Measurements from ENCODE around the gene LDB3.

The LDB3 gene

GRCh38 chr10:86769991-86770390 lies 101.7 kb downstream of the LDB3 start:
- no peak for DNase-seq

GRCh38 chr10:86770412-86770960 lies 102.2 kb downstream of the LDB3 start:
- DNase-seq, result no peak

- DNase-seq, result no peak
Measured at GRCh38 chr10:86773498-86773897, 105.2 kb downstream of the LDB3 start.

- no peak for DNase-seq
Measured at GRCh38 chr10:86775056-86775869, 107.0 kb downstream of the LDB3 start.

- no peak for DNase-seq
Measured at GRCh38 chr10:86775870-86776180, 107.5 kb downstream of the LDB3 start.

- DNase-seq, result no peak
Measured at GRCh38 chr10:86779220-86780017, 111.1 kb downstream of the LDB3 start.

- DNase-seq, result no peak
Measured at GRCh38 chr10:86782701-86783418, 114.5 kb downstream of the LDB3 start.

- DNase-seq, result no peak
Measured at GRCh38 chr10:86785037-86785436, 116.7 kb downstream of the LDB3 start.

Measured in CD4-positive, alpha-beta T cell treated with Interleukin-4 for 4 hours (primary cell).